ENCODE data around the gene DPEP2. TPM values are rescaled to one million over a fixed set of nuclear protein-coding genes. Genes with fewer than 3 reads are reported as not detected.
"Not testable (repeated sequence)": the region's sequence is repeated elsewhere in the genome, so short reads cannot be mapped to it uniquely, and the experiment has no call there.

DPEP2 gene
- total RNA-seq, 6 experiments from 2014 or later, result not detected

- no peak for TF ChIP-seq CTCF (IDR thresholded peaks at IDR 0.05)
- Mint-ChIP-seq H3K4me1 (ENCODE audit: low read depth) (0 out of 2 replicates have a peak, but pooled peaks cover 6% of the 10 kb centered on the region), H3K27ac (no peak overlapping the region), H3K27me3 (ENCODE audit: insufficient read depth) (peaks cover 7% of the 10 kb centered on the region), H3K4me3 (no peak overlapping the region), H3K36me3 (ENCODE audit: low read depth) (no peaks in the 10 kb centered on the region), H3K9me3 (no peaks in the 10 kb centered on the region)
- DNase-seq, result no peak
Observed at GRCh38 chr16:68013440-68013839, 14.2 kb upstream of the DPEP2 start.

- not testable (repeated sequence) for H3K27me3 Mint-ChIP-seq (ENCODE audit: insufficient read depth); H3K36me3 Mint-ChIP-seq (ENCODE audit: low read depth); H3K9me3 Mint-ChIP-seq; H3K4me3 Mint-ChIP-seq; DNase-seq; H3K27ac Mint-ChIP-seq; H3K4me1 Mint-ChIP-seq (ENCODE audit: low read depth)
Observed at GRCh38 chr16:68009872-68010271, 10.6 kb upstream of the DPEP2 start.

GRCh38 chr16:68009157-68009735 lies 10.0 kb upstream of the DPEP2 start:
- Mint-ChIP-seq H3K36me3 (ENCODE audit: low read depth) (no peaks in the 10 kb centered on the region), H3K27me3 (ENCODE audit: insufficient read depth) (peaks cover 7% of the 10 kb centered on the region), H3K4me3 (no peak overlapping the region), H3K4me1 (ENCODE audit: low read depth) (no peaks in the 10 kb centered on the region), H3K27ac (no peak overlapping the region), H3K9me3 (no peaks in the 10 kb centered on the region)
- TF ChIP-seq CTCF (IDR thresholded peaks at IDR 0.05), result no peak
- DNase-seq, result no peak

GRCh38 chr16:68005786-68006286 lies 6.6 kb upstream of the DPEP2 start:
- no peak overlapping the region for H3K4me3 Mint-ChIP-seq
- no peak overlapping the region for H3K27ac Mint-ChIP-seq
- H3K9me3 Mint-ChIP-seq, result no peaks in the 10 kb centered on the region
- H3K4me1 Mint-ChIP-seq (ENCODE audit: low read depth), result no peaks in the 10 kb centered on the region
- no peak for DNase-seq
- H3K27me3 Mint-ChIP-seq (ENCODE audit: insufficient read depth), result peaks cover 3% of the 10 kb centered on the region
- TF ChIP-seq CTCF (IDR thresholded peaks at IDR 0.05), result no peak
- no peaks in the 10 kb centered on the region for H3K36me3 Mint-ChIP-seq (ENCODE audit: low read depth)

GRCh38 chr16:68005211-68005610 lies 5.9 kb upstream of the DPEP2 start:
- no peak overlapping the region for H3K4me3 Mint-ChIP-seq

More at GRCh38 chr16:68005211-68005610, 5.9 kb upstream of the DPEP2 start:
- H3K9me3 Mint-ChIP-seq, result no peaks in the 10 kb centered on the region
- H3K36me3 Mint-ChIP-seq (ENCODE audit: low read depth), result no peaks in the 10 kb centered on the region
- H3K27me3 Mint-ChIP-seq (ENCODE audit: insufficient read depth), result peaks cover 3% of the 10 kb centered on the region
- no peak for TF ChIP-seq CTCF (IDR thresholded peaks at IDR 0.05)
- no peak for DNase-seq
- H3K4me1 Mint-ChIP-seq (ENCODE audit: low read depth), result peaks cover 5% of the 10 kb centered on the region
- H3K27ac Mint-ChIP-seq, result no peak overlapping the region

Measured in HFFc6 (cell line).